ENCODE measurements around the gene MRM3.

The MRM3 gene, protein sequence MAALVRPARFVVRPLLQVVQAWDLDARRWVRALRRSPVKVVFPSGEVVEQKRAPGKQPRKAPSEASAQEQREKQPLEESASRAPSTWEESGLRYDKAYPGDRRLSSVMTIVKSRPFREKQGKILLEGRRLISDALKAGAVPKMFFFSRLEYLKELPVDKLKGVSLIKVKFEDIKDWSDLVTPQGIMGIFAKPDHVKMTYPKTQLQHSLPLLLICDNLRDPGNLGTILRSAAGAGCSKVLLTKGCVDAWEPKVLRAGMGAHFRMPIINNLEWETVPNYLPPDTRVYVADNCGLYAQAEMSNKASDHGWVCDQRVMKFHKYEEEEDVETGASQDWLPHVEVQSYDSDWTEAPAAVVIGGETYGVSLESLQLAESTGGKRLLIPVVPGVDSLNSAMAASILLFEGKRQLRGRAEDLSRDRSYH

DNA sequence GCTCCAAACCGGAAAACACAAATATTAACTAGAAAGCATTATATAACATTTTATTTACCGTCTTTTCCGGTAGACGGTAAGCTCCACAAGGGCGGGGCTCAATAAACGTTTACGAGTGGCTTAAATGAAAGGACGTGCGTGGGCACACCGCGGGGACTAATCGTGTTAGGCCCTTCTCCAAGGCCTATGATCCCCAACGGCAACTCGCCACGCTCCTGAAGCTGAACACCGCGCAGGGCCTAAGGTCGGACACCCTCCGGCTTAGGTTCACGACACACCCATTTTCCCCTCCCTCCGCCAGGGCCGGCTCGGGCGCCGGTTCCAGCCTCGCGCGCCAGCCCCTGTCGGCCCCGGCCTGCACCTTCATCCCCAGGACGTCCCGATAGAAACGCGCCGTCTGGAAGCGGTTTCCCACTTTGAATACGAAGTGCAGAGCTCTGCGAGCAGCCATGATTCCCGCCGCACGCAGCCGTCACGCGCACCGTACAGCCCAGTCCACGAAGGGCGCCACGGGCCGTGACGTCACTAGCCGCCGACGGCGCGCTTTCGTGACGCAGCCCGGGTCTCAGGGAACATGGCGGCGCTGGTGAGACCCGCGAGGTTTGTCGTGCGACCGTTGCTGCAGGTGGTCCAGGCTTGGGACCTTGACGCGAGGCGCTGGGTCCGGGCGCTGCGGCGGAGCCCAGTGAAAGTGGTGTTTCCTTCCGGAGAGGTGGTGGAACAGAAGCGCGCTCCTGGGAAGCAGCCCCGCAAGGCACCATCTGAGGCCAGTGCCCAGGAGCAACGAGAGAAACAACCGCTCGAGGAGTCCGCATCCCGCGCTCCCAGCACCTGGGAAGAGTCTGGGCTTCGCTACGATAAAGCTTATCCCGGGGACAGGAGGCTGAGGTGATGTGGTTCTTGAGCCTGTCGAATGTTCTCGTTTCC is at the start of gene MRM3, which contains the start of gene GLOD4:
TSS of gene MRM3 (plus strand) at position 549 of the 927 bp plus-strand sequence. CDS start at position 575, 26 bp downstream.
TSS of gene GLOD4 (minus strand) at position 476 of the 927 bp plus-strand sequence. CDS start at position 451, 25 bp downstream.
- Histone ChIP-seq H3K27ac (ENCODE audit: low read length) (peak within 1 kb of the TSS; percentile 81), H3K36me3 (ENCODE audit: control insufficient read depth in 1 of 2, insufficient read depth in 2 of 2, low read length in 2 of 2) (peaks cover 11 to 15% of the 10 kb centered on the region in 2 donors), H3K27me3 (ENCODE audit: low read depth, low read length) (no peaks in the 10 kb centered on the region), H3K9me3 (ENCODE audit: control insufficient read depth in 1 of 2, low read length in 2 of 2) (no peaks in the 10 kb centered on the region), H3K4me3 (ENCODE audit: low read depth in 1 of 2, low read length in 2 of 2) (peak within 1 kb of the TSS; percentile 96 to 99), H3K4me1 (ENCODE audit: control insufficient read depth in 1 of 2, insufficient read depth in 2 of 2, low read length in 2 of 2) (peaks cover 5 to 28% of the 10 kb centered on the region in 2 donors)

DNA sequence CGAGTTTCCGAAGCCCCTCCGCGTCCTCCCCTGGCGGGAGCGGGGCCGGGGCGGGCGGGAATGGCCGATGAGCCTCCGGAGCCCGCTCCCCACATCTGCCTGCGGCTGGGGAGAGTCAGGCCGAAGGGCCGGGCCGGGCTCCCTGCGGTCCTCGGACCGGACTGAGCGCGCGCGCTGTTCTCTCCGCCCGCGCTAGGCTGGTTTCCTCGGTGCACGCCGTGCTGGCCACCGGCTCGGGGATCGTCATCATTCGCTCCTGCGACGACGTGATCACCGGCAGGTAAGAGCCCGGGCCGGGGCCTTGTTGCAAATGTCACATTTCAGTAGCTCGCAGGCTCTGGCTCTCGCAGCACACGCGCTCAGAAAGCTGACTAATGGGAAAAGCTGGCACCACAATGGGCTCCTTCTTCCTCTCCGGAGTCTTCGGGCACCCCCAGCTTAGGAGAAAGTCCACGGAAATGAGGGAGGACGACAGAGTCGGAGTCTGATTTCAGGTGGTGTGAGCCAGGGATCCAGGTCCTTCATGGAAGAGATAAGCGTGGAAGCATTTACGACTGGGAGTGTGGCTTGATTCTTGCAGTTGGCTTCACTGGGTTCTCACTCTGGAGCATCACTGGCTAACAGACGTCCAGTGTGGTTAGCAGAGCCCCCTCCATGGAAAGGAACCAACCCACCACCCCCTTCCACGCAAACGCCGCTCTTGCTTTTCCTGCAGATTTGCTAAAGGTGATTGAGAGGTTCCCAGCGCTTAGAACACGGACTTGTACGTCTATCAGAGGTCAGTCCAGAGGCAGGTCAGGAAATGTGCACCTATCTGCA is 49.0 kb upstream of the MRM3 start:
- Histone ChIP-seq H3K4me3 (ENCODE audit: low read depth in 1 of 2, low read length in 2 of 2) (peak overlapping the region; percentile 60 to 70), H3K36me3 (ENCODE audit: control insufficient read depth in 1 of 2, insufficient read depth in 2 of 2, low read length in 2 of 2) (no peaks in the 10 kb centered on the region), H3K27me3 (ENCODE audit: low read depth, low read length) (no peaks in the 10 kb centered on the region), H3K9me3 (ENCODE audit: control insufficient read depth in 1 of 2, low read length in 2 of 2) (no peaks in the 10 kb centered on the region), H3K27ac (ENCODE audit: low read length) (no peak overlapping the region), H3K4me1 (ENCODE audit: control insufficient read depth in 1 of 2, insufficient read depth in 2 of 2, low read length in 2 of 2) (peaks cover 9 to 14% of the 10 kb centered on the region in 2 donors)

DNA sequence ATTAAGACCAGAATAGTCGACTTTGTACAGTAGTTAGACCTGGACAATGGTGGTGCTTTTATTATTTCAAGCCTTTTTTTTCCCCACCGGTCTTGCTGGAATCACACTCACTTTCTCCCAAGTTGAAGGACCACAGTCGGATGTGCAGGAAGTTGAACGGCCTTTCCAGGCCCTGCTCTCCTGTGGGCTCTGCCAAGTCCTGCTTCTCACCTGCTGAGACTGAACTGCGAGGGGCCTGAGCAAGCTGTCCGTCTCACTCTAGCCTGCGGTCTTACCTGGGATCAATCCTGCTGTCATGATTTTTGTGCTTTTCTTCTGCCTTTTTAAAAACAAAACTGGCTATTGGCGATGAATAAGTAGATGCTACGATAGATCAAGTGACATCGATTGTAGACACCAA is 48.4 kb upstream of the MRM3 start:
- Histone ChIP-seq H3K27me3 (ENCODE audit: low read depth, low read length) (no peaks in the 10 kb centered on the region), H3K4me3 (ENCODE audit: low read depth in 1 of 2, low read length in 2 of 2) (peak overlapping the region; percentile 60 to 70), H3K4me1 (ENCODE audit: control insufficient read depth in 1 of 2, insufficient read depth in 2 of 2, low read length in 2 of 2) (peaks cover 9 to 14% of the 10 kb centered on the region in 2 donors), H3K36me3 (ENCODE audit: control insufficient read depth in 1 of 2, insufficient read depth in 2 of 2, low read length in 2 of 2) (no peaks in the 10 kb centered on the region), H3K9me3 (ENCODE audit: control insufficient read depth in 1 of 2, low read length in 2 of 2) (no peaks in the 10 kb centered on the region), H3K27ac (ENCODE audit: low read length) (no peak overlapping the region)

DNA sequence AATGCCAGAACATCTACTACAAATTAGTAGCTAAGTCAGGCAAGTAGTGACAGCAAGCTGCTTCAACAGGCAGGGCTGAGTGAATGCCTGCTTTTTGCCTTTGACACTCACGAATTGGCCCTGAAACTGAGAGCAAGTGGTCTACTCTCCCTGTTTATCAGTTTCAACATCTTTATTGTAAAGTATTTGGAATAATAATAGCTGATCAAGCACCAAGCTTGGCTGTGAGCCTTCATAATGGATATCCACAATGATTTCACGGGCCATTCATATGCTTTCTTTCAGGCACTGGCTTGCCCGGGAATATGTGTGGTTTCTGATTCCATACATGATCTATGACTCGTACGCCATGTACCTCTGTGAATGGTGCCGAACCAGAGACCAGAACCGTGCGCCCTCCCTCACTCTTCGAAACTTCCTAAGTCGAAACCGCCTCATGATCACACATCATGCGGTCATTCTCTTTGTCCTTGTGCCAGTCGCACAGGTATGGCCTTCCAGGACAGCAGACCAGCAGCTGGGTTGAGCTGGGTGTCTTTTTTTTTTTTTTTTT is 44.5 kb upstream of the MRM3 start:
- Histone ChIP-seq H3K4me3 (ENCODE audit: low read depth in 1 of 2, low read length in 2 of 2) (no peak overlapping the region), H3K9me3 (ENCODE audit: control insufficient read depth in 1 of 2, low read length in 2 of 2) (no peaks in the 10 kb centered on the region), H3K27me3 (ENCODE audit: low read depth, low read length) (no peaks in the 10 kb centered on the region), H3K36me3 (ENCODE audit: control insufficient read depth in 1 of 2, insufficient read depth in 2 of 2, low read length in 2 of 2) (peaks cover 23 to 24% of the 10 kb centered on the region in 2 donors), H3K27ac (ENCODE audit: low read length) (no peak overlapping the region), H3K4me1 (ENCODE audit: control insufficient read depth in 1 of 2, insufficient read depth in 2 of 2, low read length in 2 of 2) (peaks cover 8 to 9% of the 10 kb centered on the region in 2 donors)

DNA sequence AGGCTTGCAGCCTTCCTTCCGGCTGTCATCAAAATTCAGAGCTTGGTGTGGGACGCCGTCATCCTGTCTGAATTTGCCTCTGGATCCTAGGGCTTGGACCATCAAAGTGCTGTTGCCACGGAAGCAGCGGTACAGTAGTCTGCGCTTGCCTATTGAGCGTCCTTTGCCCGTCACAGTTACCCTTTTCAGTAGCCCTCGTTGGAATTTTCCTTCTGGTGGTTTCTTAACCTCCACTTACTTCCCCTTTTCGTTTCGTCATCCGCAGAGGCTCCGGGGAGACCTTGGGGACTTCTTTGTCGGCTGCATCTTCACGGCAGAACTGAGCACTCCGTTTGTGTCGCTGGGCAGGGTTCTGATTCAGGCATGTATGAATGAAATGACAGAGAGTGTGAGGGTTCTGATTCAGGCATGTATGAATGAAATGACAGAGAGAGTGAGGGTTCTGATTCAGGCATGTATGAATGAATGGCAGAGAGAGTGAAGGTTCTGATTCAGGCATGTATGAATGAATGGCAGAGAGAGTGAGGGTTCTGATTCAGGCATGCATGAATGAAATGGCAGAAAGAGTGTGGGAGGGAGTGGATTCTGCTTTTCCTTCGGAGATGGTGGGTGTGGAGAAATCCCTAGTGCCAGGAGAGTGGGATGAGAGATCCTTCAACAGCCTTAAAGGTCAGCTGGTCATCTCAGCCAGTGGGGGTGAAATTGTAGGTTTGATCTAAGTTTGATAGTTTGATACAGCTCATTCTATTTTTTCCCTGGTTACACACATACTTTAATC is 41.7 kb upstream of the MRM3 start:
- Histone ChIP-seq H3K36me3 (ENCODE audit: control insufficient read depth in 1 of 2, insufficient read depth in 2 of 2, low read length in 2 of 2) (peaks cover 30 to 45% of the 10 kb centered on the region in 2 donors), H3K27ac (ENCODE audit: low read length) (no peak overlapping the region)

DNA sequence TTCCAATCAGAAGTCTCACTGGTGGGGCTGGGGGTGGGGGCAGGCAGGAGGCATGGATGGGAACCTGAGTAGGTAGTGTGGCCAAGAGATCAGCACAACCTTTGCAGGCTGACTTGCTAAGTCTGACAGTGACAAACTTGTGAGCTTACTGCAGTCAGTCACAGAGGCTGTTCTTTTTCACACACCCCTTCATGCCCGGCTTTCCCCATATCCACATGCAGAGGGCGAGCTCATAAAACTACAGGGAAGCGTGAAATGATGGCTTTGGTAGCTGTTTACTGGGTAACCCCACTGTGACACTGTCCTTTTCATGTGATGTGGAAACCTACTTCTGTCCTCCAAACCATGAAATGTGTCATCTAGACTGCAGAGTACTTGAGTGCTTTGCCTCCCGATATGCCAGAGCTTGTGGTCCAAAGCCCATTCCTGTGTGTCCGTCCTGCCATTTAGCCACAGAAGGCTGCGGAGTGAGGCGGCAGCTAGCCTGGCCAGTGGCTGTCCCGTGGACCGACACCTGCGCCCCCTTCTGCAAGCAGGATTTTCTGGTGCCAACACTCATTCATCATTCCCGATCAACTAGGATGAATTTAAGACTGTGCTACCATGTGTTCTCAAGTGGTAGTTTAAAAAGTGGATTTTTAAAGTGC is 39.9 kb upstream of the MRM3 start:
- no peaks in the 10 kb centered on the region for H3K9me3 ChIP-seq (ENCODE audit: control insufficient read depth in 1 of 2, low read length in 2 of 2)
- H3K36me3 ChIP-seq (ENCODE audit: control insufficient read depth in 1 of 2, insufficient read depth in 2 of 2, low read length in 2 of 2), result peaks cover 48 to 63% of the 10 kb centered on the region in 2 donors
- H3K4me1 ChIP-seq (ENCODE audit: control insufficient read depth in 1 of 2, insufficient read depth in 2 of 2, low read length in 2 of 2), result no peaks in the 10 kb centered on the region
- no peak overlapping the region for H3K4me3 ChIP-seq (ENCODE audit: low read depth in 1 of 2, low read length in 2 of 2)
- no peak overlapping the region for H3K27ac ChIP-seq (ENCODE audit: low read length)
- H3K27me3 ChIP-seq (ENCODE audit: low read depth, low read length), result no peaks in the 10 kb centered on the region

More for the DNA sequence above, 41.7 kb upstream of the MRM3 start:
- Histone ChIP-seq H3K4me3 (ENCODE audit: low read depth in 1 of 2, low read length in 2 of 2) (no peak overlapping the region), H3K9me3 (ENCODE audit: control insufficient read depth in 1 of 2, low read length in 2 of 2) (no peaks in the 10 kb centered on the region), H3K4me1 (ENCODE audit: control insufficient read depth in 1 of 2, insufficient read depth in 2 of 2, low read length in 2 of 2) (no peaks in the 10 kb centered on the region), H3K27me3 (ENCODE audit: low read depth, low read length) (no peaks in the 10 kb centered on the region)

DNA sequence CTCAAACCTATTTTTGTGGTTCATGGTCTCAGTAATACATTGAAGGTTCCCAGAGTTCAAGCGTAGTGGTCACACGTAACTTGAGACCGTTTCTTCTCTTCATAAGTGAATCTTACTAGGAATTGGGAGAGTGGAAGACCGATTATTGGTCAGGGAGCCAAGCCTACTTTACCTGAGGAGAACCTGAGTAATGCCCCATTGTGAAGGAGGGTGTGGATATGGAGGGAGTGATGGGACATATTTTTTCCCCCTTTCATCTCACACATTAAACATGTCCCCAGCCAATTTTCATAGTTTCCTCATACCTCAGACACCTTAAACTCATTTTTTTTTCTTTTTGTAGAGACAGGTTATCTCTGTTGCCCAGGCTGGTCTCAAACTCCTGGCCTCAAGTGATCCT is 39.0 kb upstream of the MRM3 start:
- Histone ChIP-seq H3K36me3 (ENCODE audit: control insufficient read depth in 1 of 2, insufficient read depth in 2 of 2, low read length in 2 of 2) (peaks cover 54 to 65% of the 10 kb centered on the region in 2 donors), H3K27ac (ENCODE audit: low read length) (no peak overlapping the region), H3K4me1 (ENCODE audit: control insufficient read depth in 1 of 2, insufficient read depth in 2 of 2, low read length in 2 of 2) (no peaks in the 10 kb centered on the region), H3K9me3 (ENCODE audit: control insufficient read depth in 1 of 2, low read length in 2 of 2) (no peaks in the 10 kb centered on the region), H3K27me3 (ENCODE audit: low read depth, low read length) (no peaks in the 10 kb centered on the region), H3K4me3 (ENCODE audit: low read depth in 1 of 2, low read length in 2 of 2) (no peak overlapping the region)

DNA sequence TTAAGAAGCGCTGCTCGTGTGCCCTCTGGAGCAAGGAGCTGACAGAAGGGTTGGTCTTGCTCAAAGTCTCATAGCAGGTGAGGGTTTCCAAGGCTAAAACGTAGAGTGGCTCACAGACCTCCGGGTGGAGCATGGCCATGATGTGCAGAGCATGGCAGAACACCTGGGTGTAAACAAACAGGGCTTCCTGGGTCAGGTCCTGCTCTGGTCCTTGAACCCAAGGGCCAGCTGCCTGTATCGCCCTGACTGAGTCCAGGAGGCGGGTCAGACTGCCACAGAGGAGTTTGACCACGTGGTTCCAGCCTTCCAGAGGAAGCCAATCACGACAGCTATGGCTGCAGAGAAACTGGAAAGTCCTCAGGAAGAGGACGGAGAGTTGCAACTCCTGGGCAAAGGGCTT is 37.2 kb upstream of the MRM3 start:
- H3K4me3 ChIP-seq (ENCODE audit: low read depth in 1 of 2, low read length in 2 of 2), result no peak overlapping the region
- no peaks in the 10 kb centered on the region for H3K27me3 ChIP-seq (ENCODE audit: low read depth, low read length)
- no peaks in the 10 kb centered on the region for H3K9me3 ChIP-seq (ENCODE audit: control insufficient read depth in 1 of 2, low read length in 2 of 2)
- H3K4me1 ChIP-seq (ENCODE audit: control insufficient read depth in 1 of 2, insufficient read depth in 2 of 2, low read length in 2 of 2), result no peaks in the 10 kb centered on the region
- H3K27ac ChIP-seq (ENCODE audit: low read length), result no peak overlapping the region
- H3K36me3 ChIP-seq (ENCODE audit: control insufficient read depth in 1 of 2, insufficient read depth in 2 of 2, low read length in 2 of 2), result peaks cover 54 to 65% of the 10 kb centered on the region in 2 donors

DNA sequence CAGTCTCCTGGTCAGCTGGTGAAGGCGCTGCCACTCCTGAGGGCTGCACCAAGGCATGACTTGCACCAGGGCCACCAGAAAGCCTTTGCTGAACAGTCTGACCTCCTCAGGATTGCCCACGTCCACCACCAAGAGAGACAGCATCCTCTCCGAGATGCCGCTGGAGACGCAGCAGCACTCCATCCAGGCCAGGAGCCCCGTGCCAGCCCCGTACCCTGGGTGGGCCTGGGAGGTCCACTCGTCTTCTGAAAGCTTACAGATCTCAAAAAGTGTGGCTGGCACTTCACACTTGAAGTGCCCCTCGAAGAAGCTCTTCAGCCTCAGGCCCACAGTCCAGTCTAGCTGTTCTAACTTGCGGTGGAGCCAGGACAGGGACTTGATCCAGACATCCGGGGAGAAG is 36.7 kb upstream of the MRM3 start:
- Histone ChIP-seq H3K4me1 (ENCODE audit: control insufficient read depth in 1 of 2, insufficient read depth in 2 of 2, low read length in 2 of 2) (no peaks in the 10 kb centered on the region), H3K36me3 (ENCODE audit: control insufficient read depth in 1 of 2, insufficient read depth in 2 of 2, low read length in 2 of 2) (peaks cover 51 to 61% of the 10 kb centered on the region in 2 donors), H3K27ac (ENCODE audit: low read length) (no peak overlapping the region)

More for the DNA sequence above, 36.7 kb upstream of the MRM3 start:
- H3K4me3 ChIP-seq (ENCODE audit: low read depth in 1 of 2, low read length in 2 of 2), result no peak overlapping the region
- H3K9me3 ChIP-seq (ENCODE audit: control insufficient read depth in 1 of 2, low read length in 2 of 2), result no peaks in the 10 kb centered on the region
- no peaks in the 10 kb centered on the region for H3K27me3 ChIP-seq (ENCODE audit: low read depth, low read length)
